ENCODE results near the gene HMGXB4. TPM values are rescaled to one million over a fixed set of nuclear protein-coding genes. Genes with fewer than 3 reads are reported as not detected.

The HMGXB4 gene
- total RNA-seq, 1 donor from 2014 or later, result 12.5 TPM

GRCh38 chr22:35325209-35325608, 67.9 kb downstream of the HMGXB4 start:
- no peak for DNase-seq (ENCODE audit: low read depth)

DNA sequence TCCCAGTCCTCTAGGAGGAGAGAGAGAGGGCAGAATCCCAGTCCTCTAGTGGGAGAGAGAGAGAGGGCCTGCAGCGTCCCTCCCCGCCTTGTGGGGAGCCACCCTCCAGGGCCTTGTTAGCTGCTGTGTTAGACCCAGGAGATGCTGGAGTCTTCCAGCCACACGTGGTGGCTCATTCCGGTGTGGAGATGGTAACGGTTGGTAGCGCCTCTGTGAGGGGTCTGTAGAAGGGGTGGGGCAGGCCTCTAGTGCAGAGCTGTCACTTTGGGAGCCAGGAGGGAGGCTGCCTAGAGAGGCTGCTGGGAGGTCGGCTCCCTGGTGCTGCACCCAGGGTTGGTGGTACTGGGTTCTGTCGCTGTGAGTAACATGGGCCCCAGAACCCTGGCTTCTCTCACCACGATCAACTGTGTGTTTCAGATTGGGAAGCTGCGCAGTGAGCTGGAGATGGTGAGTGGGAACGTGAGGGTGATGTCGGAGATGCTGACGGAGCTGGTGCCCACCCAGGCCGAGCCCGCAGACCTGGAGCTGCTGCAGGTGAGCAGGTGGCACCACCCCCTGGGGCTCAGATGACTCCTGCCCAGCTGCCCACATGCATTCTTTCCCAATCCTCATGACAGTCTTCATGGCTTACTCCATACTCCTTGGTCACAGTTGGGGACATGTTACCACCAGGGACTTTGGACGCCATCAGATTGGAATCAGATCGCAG, 69.7 kb downstream of the HMGXB4 start:
- no peak for DNase-seq (ENCODE audit: low read depth)

DNA sequence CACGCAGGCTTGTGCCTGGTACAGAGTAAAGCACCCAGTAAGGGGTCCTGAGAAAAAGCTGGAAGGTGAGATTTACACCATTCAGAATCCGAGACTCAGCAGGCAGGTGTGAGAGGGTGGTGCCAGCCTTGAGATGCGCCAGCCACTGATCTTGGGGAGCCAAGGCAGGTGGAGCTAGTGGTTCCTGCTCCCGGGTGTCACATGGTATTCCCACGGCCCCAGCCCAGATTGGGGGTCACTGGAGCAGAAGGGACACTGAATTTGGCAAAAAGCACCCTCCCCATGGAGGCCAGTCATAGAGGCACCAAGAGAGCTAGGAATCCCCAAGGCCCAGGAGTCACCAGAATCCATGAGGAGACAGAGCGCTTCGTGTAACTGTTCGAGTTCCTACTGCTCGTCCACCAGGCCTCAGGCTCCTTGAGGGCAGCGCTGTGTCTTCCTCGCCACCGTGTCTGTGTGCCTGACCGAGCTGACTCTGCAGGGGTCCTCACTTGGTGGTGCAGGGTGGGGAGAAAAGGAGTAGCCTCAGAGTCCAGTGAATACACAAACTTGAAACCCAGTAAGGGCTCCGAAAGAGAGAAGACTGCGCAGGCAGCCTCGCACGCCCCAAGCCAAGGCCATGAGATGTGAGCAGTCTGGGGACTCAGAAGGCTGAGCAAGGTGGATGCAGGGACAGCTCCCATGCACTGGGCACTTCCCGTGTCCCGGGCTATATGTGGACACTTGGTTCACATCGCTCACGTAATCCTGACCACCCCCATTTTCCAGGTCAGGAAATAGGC, 70.6 kb downstream of the HMGXB4 start:
- DNase-seq (ENCODE audit: low read depth), result no peak

- no peak for DNase-seq (ENCODE audit: low read depth)
Measured at GRCh38 chr22:35328472-35328885, 71.2 kb downstream of the HMGXB4 start.

DNA sequence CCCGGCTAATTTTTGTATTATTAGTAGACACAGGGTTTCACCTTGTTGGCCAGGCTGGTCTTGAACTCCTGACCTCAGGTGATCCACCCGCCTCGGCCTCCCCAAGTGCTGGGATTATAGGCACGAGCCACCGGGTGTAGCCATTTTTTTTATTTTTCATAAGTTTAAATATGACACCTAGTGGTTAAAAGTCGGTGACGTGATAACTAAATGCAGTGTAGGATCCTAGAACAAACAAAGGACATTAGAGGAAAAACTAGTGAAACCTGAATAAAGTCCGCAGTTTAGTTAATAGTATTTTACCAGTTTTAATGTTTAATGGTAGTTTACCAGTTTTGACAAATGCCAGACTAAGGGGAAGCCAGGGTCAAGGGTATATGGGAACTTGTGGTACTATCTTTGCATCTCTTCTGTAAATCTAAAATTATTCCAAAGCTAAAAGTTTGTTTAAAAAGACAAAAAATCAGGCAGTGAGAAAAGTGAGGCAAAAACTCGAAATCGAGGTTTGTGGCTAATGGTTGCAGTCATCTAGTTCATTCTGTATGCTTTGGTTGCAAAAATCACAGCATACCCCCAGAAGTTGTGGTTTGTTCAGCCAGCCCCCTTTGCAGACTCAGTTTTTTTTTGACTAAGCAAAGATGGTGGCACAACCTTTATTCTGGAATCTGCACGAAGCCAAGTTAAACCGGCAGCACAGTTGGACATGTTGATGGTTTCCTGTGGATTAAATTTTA, 72.0 kb downstream of the HMGXB4 start:
- no peak for DNase-seq (ENCODE audit: low read depth)

GRCh38 chr22:35330258-35330861, 73.1 kb downstream of the HMGXB4 start:
- peak; percentile 56 for DNase-seq (ENCODE audit: low read depth)

GRCh38 chr22:35332278-35332677, 75.0 kb downstream of the HMGXB4 start:
- DNase-seq (ENCODE audit: low read depth), result no peak

- peak; percentile 54 for DNase-seq (ENCODE audit: low read depth)
Measured at GRCh38 chr22:35333220-35333619, 75.9 kb downstream of the HMGXB4 start.

- no peak for DNase-seq (ENCODE audit: low read depth)
Measured at GRCh38 chr22:35334004-35334403, 76.7 kb downstream of the HMGXB4 start.

DNA sequence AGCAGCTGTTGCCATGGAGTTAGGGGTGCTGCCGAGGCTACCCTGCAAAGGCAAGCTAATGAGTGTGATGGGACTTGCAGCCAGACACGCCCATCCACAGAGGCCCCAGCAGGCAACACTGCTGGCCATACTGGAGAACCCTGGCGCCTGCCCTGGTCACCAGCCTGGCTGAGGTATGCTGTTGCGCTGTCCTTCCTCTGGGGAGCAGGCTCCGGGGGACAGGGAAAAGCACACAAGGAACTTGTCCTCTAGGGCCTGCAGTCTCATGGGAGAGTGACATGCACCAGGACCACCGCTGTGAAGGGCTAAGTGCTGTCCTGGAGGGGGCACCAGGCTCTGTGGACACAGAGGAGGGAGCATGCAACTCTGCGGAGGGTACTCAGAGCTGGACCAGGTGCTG, 78.2 kb downstream of the HMGXB4 start:
- no peak for DNase-seq (ENCODE audit: low read depth)

DNA sequence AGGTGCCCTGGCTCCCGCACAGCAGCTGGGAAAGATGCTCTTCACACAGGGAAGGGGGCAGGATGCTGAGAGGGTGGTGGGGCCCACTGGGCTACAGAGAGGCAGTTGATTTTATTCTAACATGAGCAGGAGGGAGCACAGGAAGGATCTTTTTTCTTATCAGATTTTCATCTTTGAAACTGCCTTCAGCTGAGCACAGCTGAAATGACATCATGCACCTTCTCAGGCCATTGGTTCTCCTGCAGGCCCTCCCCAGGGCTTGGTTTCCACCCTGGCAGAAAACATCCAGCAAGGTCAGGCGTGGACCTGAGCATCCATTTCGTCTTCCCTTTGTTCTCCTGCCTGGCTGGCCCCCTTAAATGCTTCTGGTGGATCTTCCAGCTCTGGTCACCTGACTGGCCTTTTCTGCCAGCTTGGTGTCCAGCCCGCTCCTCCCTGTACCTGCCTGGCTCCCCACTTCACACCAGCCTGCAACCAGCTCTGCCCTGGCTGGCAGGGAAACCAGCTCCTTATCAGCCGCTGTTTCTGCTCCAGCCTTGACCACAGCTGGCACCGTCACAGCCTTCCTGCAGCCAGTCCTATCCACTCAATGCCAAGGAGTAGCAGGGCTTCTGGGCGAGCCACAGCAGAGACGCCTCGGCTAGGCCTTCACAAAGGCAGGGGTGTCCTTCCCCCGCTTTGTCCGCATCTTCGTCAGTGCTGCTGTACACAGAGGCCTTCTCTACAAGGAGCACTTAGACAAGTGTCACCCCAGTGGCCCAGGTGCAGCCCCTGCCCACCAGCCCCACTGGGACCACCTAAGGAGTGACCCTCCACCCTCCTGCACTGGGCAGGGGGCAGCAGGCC, 78.9 kb downstream of the HMGXB4 start:
- no peak for DNase-seq (ENCODE audit: low read depth)

DNA sequence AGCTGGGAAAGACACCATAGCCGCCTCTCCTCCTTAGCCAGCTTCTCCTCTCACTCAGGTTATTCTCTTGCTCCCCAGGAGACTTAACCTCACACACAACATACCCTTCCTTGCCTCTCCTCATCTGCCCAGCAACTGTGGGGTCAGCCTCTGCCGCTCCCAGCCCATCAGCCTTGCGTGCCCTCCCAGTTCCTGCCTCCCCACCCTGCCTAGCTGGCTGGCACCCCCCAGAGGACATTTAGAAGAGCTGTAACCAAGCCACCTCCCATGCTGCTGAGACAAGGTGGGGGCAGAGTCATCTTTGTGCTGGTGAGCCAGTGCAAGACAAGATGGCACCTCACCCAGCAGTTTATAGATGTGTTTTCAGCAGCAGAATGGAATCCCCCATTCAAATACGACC, 80.6 kb downstream of the HMGXB4 start:
- no peak for DNase-seq (ENCODE audit: low read depth)

DNA sequence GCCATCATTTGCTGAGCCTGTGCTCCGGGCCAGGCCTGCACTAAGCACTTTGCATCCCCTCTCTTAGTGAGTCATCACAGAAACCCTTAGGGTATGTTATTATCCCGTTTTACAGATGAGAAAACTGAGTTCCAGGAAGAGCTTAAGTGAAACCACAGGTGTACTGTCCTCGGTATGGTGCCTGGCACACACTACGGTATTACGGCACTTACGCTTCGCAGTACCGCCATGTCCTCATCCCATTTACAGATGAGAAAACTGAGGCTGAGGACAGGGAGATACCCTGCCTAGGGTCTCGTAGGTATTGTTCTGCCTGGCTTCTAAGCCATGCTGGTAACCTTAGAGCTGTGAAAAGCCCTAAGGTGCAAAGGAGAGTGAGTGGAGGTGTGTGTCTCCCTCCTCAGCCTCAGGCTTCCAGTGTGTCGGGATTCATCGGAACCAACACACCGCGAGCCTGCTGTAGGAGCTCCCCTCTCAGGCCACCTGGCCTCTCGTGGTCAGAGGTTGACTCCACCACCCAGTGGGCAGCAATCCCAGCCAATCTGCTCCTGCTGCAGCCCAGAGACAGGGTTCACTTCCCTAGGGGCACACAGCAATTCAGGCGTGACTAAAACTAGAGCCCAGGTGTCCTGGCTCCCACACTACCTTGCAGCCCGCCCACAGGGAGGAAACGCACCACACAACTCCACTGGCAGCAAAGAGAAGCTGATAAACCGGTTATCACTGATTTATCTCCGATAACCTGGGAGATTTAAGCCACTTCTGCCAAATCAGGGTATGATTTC, 84.0 kb downstream of the HMGXB4 start:
- no peak for DNase-seq (ENCODE audit: low read depth)

- no peak for DNase-seq (ENCODE audit: low read depth)
Measured at GRCh38 chr22:35342390-35342789, 85.1 kb downstream of the HMGXB4 start.

DNA sequence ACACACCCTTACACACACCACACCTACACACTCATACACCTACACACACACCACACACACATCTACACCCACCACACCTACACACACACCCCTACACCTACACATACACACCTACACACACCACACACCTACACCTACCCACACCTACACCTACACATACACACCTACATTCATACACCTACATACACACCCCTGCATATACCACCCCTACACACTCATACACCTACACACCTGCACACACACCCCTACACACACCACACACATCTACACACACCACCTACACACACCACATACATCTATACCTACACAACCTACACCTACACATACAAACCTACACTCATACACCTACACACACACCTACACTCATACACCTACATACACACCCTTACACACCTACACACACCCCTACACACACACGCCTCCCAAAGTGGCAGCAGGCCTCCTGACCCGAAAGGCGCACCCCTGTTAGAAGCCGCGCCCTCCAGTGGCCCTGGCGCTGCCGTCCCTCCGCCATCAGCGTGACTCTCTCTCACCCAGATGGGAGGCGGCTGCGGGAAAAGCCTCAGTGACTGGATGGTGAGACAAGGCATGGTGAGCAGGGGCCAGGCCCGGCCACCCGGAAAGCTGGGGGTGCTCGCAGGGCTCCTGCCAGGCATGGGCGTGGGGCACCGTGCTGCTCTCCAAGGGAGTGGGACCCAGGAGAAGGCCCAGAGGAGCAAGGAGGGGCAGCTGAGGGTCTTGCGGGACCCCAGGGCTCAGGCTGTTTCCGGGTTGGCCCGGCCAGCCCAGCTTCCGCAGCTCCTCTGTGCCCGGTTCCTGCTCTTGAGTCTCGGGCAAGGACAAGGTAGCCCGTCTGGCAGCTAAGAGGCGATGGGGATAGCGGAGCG, 86.6 kb downstream of the HMGXB4 start:
- no peak for DNase-seq (ENCODE audit: low read depth)

DNA sequence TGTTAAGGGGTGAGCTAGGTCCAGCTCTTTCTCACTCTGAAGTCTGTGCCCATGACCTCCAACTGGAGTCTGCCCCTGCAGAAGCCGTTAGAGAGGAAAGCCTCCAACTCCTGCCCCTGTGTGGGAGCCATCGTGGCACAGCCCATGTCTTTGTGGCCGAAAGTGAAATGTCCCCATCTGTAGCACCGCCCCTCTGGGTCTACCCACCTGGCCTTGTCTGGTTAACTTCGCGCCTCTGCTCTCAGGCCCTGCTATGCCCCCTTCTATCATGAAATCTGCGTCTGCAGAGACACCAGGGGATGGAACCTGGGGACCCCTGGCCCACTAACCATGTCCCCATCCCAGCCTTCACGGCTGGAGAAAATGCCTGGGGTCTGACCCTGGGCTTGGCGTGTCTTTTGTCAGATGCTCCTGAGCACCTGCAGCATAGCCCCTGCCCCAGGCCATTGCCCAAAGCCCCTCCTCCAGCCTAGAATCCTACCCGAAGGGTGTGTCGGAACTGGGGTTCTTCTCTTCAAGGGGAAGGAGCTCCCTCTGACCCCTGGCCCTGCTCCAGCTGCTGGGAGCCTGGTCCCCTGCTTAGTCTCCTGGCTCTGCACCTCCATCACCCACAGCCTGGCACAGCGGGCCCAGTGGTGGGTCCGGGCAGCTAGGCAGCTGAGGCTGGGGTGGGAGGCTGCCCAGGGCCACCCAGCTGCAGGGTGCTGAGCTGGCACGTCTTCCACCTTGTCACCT, 87.8 kb downstream of the HMGXB4 start:
- DNase-seq (ENCODE audit: low read depth), result no peak

Measured in myocyte (in vitro differentiated cells).